HG03280 (cell line): ENCODE results near the gene ZFP3.
"Not testable (repeated sequence)": the region's sequence is repeated elsewhere in the genome, so short reads cannot be mapped to it uniquely, and the experiment has no call there.

ENCODE experiments used
- ATAC-seq: cut with Tn5 transposase; IDR thresholded peaks from one replicate; pipeline ENCODE4 v1.9.1; 2021; ENCODE audit warnings: mild to moderate bottlenecking, moderate library complexity; ENCODE audit not compliant: unreplicated experiment

The ZFP3 gene

GRCh38 chr17:5137511-5138197 is 59.4 kb downstream of the ZFP3 start:
- not testable (repeated sequence) for ATAC-seq

- not testable (repeated sequence) for ATAC-seq
These were observed 59.9 kb downstream of the ZFP3 start for GRCh38 chr17:5138198-5138544.

GRCh38 chr17:5138616-5139457 is 60.6 kb downstream of the ZFP3 start:
- ATAC-seq = no peak

- ATAC-seq = no peak
These were observed 61.1 kb downstream of the ZFP3 start for GRCh38 chr17:5139458-5139732.

- not testable (repeated sequence) for ATAC-seq
These were observed 64.6 kb downstream of the ZFP3 start for GRCh38 chr17:5142877-5143276.
